HepG2 (cell line): ENCODE data around the gene DPYSL3. TPM values are rescaled to one million over a fixed set of nuclear protein-coding genes. Genes with fewer than 3 reads are reported as not detected.

ENCODE experiments used
- ATAC-seq: fragments of 200-7000 bp; cut with Tn5 transposase; 3 replicates; pipeline ENCODE4 v1.9.1; 2020; ENCODE audit warnings: mild to moderate bottlenecking, moderate library complexity
- BruUV-seq: library from RNA; stranded (reverse); fragments of 400-500 nt; replicated peaks from 2 replicates; lab custom pipeline; 2021; lab: Mats Ljungman, UMichigan
- CTCF ChIA-PET: fragments of 300-600 bp; formaldehyde crosslinking; extraction: SDS; loops from one replicate; lab custom pipeline; 2021; ENCODE audit warnings: low total read pairs, inconsistent platforms, low intra/inter-chr PET ratio; lab: Yijun Ruan, JAX
- POLR2A ChIA-PET: fragments of 350-600 bp; sonication (Branson Sonifier 250); formaldehyde crosslinking; loops from one replicate; lab custom pipeline; 2020; ENCODE audit warnings: antibody characterized with exemption, inconsistent platforms; lab: Yijun Ruan, JAX
- DNase-seq: peaks from one replicate; pipeline ENCODE4 v3.0.0-alpha.2; 2015; ENCODE audit warnings: low spot score
- FAIRE-seq: peaks from 3 replicates; lab custom pipeline; 2011; peaks lifted over from hg19 to GRCh38; lab: Jason Lieb, UNC
- H2AFZ ChIP-seq: one replicate; pipeline ENCODE4 v1.6.1; 2011; ENCODE audit warnings: low read length, inconsistent platforms
- H3K27ac ChIP-seq: fragments of 300-600 bp; 3 replicates; pipeline ENCODE4 v1.8.0; 2011; ENCODE audit warnings: mixed run types, mild to moderate bottlenecking, mixed read lengths, low read length, inconsistent platforms; ENCODE audit not compliant: insufficient read depth; ENCODE audit errors: extremely low read length
- H3K27me3 ChIP-seq, 2 experiments: fragments of 200-600 bp in 1 of 2; 2 replicates in 1 of 2; 3 replicates in 1 of 2; pipeline versions ENCODE4 v1.6.0 to v1.8.0; 2011; ENCODE audit warnings: low read length in 2 of 2, mild to moderate bottlenecking in 2 of 2, moderate library complexity in 2 of 2, inconsistent platforms in 1 of 2; ENCODE audit not compliant: insufficient read depth in 2 of 2, control insufficient read depth in 1 of 2
- H3K36me3 ChIP-seq, 2 experiments: fragments of 200-600 bp in 1 of 2; replicated peaks in 1 of 2; 2 replicates in 1 of 2; 3 replicates in 1 of 2; pipeline versions ENCODE4 v1.5.1 to v1.8.0; 2011; ENCODE audit warnings: low read length in 2 of 2, inconsistent platforms in 1 of 2; ENCODE audit not compliant: insufficient read depth in 2 of 2, control insufficient read depth in 1 of 2
- H3K4me1 ChIP-seq: 2 replicates; pipeline ENCODE4 v1.5.1; 2012; ENCODE audit warnings: low read length, inconsistent platforms; ENCODE audit not compliant: insufficient read depth
- H3K4me2 ChIP-seq: 2 replicates; pipeline ENCODE4 v1.6.0; 2011; ENCODE audit warnings: low read depth, low read length, inconsistent platforms
- H3K4me3 ChIP-seq, 3 experiments: fragments of 200-600 bp in 1 of 3; sonication (generic), shearing (Covaris generic) in 1 of 3; replicated peaks in 1 of 3; 2 replicates each; pipeline ENCODE4 v1.5.1; 2011 to 2016; ENCODE audit warnings: low read length in 3 of 3, inconsistent platforms in 2 of 3, low read depth in 2 of 3, mild to moderate bottlenecking in 2 of 3, control low read depth in 1 of 3, mixed read lengths in 1 of 3; ENCODE audit not compliant: insufficient read depth in 1 of 3
- H3K79me2 ChIP-seq: one replicate; pipeline ENCODE4 v1.6.1; 2011; ENCODE audit warnings: low read length, inconsistent platforms; ENCODE audit not compliant: insufficient read depth
- H3K9ac ChIP-seq: 2 replicates; pipeline ENCODE4 v1.6.0; 2011; ENCODE audit warnings: mild to moderate bottlenecking, low read depth, low read length, inconsistent platforms; ENCODE audit not compliant: insufficient read depth
- H3K9me3 ChIP-seq: 2 replicates; pipeline ENCODE4 v1.5.1; 2012; ENCODE audit warnings: mild to moderate bottlenecking, low read length
- H4K20me1 ChIP-seq: 2 replicates; pipeline ENCODE4 v1.6.0; 2011; ENCODE audit warnings: inconsistent platforms, mild to moderate bottlenecking, low read length, moderate library complexity; ENCODE audit not compliant: insufficient read depth
- CC2D1A ChIP-seq: sonication (generic); formaldehyde crosslinking; IDR thresholded peaks from 2 replicates; pipeline ENCODE4 v1.8.1; 2023; ENCODE audit warnings: mild to moderate bottlenecking, missing genetic modification reagents
- FIP1L1 ChIP-seq: fragments of 200-400 bp; formaldehyde crosslinking; IDR thresholded peaks from 2 replicates; pipeline ENCODE4 v1.6.1; 2018; ENCODE audit warnings: low read depth, mild to moderate bottlenecking, low read length, moderate library complexity, borderline replicate concordance; ENCODE audit not compliant: insufficient read depth
- TMF1 ChIP-seq: sonication (generic); formaldehyde crosslinking; IDR thresholded peaks from 2 replicates; pipeline ENCODE4 v1.8.1; 2022; ENCODE audit warnings: low read depth, missing genetic modification reagents
- ZBTB38 ChIP-seq: sonication (generic); formaldehyde crosslinking; IDR thresholded peaks from 2 replicates; pipeline ENCODE4 v1.5.1; 2020; ENCODE audit warnings: mild to moderate bottlenecking, missing genetic modification reagents
- ZNF441 ChIP-seq: sonication (generic); formaldehyde crosslinking; IDR thresholded peaks from 2 replicates; pipeline ENCODE4 v1.7.0; 2021; ENCODE audit warnings: missing genetic modification reagents, borderline replicate concordance
- ZNF644 ChIP-seq: IDR thresholded peaks from 2 replicates; pipeline ENCODE4 v1.6.1; 2016; ENCODE audit warnings: low read depth
- ZNF660 ChIP-seq: sonication (generic); formaldehyde crosslinking; IDR thresholded peaks from 2 replicates; pipeline ENCODE4 v1.5.1; 2020; ENCODE audit warnings: mild to moderate bottlenecking, low read depth, missing genetic modification reagents, borderline replicate concordance
- WGBS: methylation state at CpG from one replicate; pipeline ENCODE4 v1.1.6; 2017; ENCODE audit warnings: low lambda C conversion rate; 5-methylcytosine and 5-hydroxymethylcytosine counted together
- in situ Hi-C: cut with HindIII; loops from 2 replicates; pipeline ENCODE4 v1.10.0; 2017; ENCODE audit warnings: low pct_unique_long_range_greater_than_20kb; ENCODE audit not compliant: extremely low pct_ligation_motif_present
- intact Hi-C: fragments of 100-400 bp; cut with micrococcal nuclease; formaldehyde crosslinking; loops from one replicate; pipeline ENCODE4 v1.10.0; 2022; ENCODE audit not compliant: unreplicated experiment
- polyA plus RNA-seq, 8 experiments: library from polyadenylated mRNA; depleted of rRNA in 3 of 8; stranded (reverse) in 7 of 8; unstranded in 1 of 8; fragments of >200 nt; fragmentation: Illumina TruSeq in 4 of 8; extraction: Trizol in 4 of 8; gene quantifications; 2 replicates each; pipeline versions ENCODE4 v1.2.1 to v1.2.3, GENCODE V29; 2011 to 2016; ENCODE audit warnings: low read depth in 4 of 8, missing spikeins in 1 of 8, mixed read lengths in 1 of 8; ENCODE audit not compliant: insufficient read depth in 1 of 8
- total RNA-seq, 5 experiments: library from RNA; depleted of rRNA; stranded (reverse); fragments of >200 nt; fragmentation: Illumina TruSeq; extraction: Trizol; gene quantifications; 2 replicates each; pipeline ENCODE4 v1.2.3, GENCODE V29; 2016; ENCODE audit warnings: low read depth in 1 of 5
- TF ChIP-seq, protein P1 (sequence below): fragments of 450-650 bp; IDR thresholded peaks from 2 replicates; pipeline ENCODE4 v1.6.1; 2016
- TF ChIP-seq, protein P2 (sequence below): sonication (generic); formaldehyde crosslinking; IDR thresholded peaks from 2 replicates; pipeline ENCODE4; 2020; ENCODE audit warnings: missing genetic modification reagents, mild to moderate bottlenecking, borderline replicate concordance

The DPYSL3 gene
- total and polyA plus RNA-seq, 2 of the 13 experiments (the other 11 are each of a cell fraction or from before 2014, with no cell fraction given) = 0.08 to 0.15 TPM

DNA sequence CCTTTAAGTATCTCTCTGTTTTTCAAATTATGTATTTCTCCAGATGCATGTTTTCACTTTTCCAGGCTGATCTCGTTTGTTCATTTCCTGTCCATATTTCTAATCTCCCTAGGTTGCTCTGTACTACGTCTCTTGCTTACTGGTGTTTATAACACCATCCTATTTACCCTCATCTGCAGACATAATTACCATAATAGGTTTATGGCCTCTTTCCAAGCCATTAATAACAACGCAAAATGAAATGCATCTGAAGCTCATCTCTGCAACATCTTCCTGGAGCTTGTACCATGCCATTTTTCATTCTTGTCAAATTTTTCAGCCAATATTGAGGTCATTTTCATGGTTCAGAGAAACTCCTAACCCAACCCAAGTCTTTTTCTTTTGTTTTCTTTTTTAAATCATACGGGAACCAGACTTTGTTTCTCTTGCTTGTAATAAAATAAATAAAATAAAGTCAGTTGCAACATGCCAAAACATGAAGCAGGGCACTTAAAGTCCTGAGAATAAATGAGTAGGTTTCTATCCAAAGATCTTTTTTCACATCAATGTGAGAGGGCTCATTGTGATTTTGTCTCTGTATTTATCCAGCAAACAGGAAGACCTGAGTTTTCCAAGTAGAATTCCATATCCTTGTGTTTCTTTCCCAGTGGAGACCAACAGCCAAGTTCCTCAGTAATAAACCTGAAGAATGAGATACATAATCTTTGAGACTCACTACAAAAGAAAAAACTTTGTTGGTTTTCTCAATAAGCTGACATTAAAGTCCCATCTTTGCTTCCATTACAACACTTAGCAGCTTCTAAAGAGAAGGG lies 37.0 kb downstream of the DPYSL3 start:
- TF ChIP-seq CC2D1A (CRISPR knock-in tag) = no peak
- TF ChIP-seq, protein P1, sequence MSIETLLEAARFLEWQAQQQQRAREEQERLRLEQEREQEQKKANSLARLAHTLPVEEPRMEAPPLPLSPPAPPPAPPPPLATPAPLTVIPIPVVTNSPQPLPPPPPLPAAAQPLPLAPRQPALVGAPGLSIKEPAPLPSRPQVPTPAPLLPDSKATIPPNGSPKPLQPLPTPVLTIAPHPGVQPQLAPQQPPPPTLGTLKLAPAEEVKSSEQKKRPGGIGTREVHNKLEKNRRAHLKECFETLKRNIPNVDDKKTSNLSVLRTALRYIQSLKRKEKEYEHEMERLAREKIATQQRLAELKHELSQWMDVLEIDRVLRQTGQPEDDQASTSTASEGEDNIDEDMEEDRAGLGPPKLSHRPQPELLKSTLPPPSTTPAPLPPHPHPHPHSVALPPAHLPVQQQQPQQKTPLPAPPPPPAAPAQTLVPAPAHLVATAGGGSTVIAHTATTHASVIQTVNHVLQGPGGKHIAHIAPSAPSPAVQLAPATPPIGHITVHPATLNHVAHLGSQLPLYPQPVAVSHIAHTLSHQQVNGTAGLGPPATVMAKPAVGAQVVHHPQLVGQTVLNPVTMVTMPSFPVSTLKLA = no peak
- TF ChIP-seq FIP1L1 = no peak
- no peak for TF ChIP-seq ZNF644 (CRISPR knock-in tag)
- no peak for TF ChIP-seq ZNF660 (CRISPR knock-in tag)
- TF ChIP-seq ZBTB38 = no peak
- TF ChIP-seq TMF1 (CRISPR knock-in tag) = no peak
- no peak for TF ChIP-seq ZNF441
- TF ChIP-seq, protein P2, sequence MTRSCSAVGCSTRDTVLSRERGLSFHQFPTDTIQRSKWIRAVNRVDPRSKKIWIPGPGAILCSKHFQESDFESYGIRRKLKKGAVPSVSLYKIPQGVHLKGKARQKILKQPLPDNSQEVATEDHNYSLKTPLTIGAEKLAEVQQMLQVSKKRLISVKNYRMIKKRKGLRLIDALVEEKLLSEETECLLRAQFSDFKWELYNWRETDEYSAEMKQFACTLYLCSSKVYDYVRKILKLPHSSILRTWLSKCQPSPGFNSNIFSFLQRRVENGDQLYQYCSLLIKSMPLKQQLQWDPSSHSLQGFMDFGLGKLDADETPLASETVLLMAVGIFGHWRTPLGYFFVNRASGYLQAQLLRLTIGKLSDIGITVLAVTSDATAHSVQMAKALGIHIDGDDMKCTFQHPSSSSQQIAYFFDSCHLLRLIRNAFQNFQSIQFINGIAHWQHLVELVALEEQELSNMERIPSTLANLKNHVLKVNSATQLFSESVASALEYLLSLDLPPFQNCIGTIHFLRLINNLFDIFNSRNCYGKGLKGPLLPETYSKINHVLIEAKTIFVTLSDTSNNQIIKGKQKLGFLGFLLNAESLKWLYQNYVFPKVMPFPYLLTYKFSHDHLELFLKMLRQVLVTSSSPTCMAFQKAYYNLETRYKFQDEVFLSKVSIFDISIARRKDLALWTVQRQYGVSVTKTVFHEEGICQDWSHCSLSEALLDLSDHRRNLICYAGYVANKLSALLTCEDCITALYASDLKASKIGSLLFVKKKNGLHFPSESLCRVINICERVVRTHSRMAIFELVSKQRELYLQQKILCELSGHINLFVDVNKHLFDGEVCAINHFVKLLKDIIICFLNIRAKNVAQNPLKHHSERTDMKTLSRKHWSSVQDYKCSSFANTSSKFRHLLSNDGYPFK (CRISPR knock-in tag) = no peak
- no peak overlapping the region for H2AFZ ChIP-seq
- H3K4me2 ChIP-seq = no peak overlapping the region
- no peaks in the 10 kb centered on the region for H3K27me3 ChIP-seq
- CTCF ChIA-PET = no interaction called here
- no peaks in the 10 kb centered on the region for H4K20me1 ChIP-seq
- H3K79me2 ChIP-seq = no peaks in the 10 kb centered on the region
- no peaks in the 10 kb centered on the region for H3K36me3 ChIP-seq
- H3K4me3 ChIP-seq = no peak overlapping the region
- no peaks in the 10 kb centered on the region for H3K9me3 ChIP-seq
- FAIRE-seq (no peak), ATAC-seq (no peak), DNase-seq (no peak)
- in situ Hi-C loops (no loop called here), intact Hi-C loops (no loop called here)
- H3K9ac ChIP-seq = no peak overlapping the region
- H3K4me1 ChIP-seq = no peaks in the 10 kb centered on the region
- under 1% methylated on average over 4 of the region's 4 CpGs for WGBS
- H3K27ac ChIP-seq = no peak overlapping the region
- POLR2A ChIA-PET = no interaction called here
- BruUV-seq = no TSS peak
